Measurements from ENCODE around the gene KLHL17.
A peak's percentile ranks its signal among the peaks of the same experiment; 100 is the strongest.
"Not testable (repeated sequence)": the region's sequence is repeated elsewhere in the genome, so short reads cannot be mapped to it uniquely, and the experiment has no call there.

The KLHL17 gene

GRCh38 chr1:1003618-1004419, 43.4 kb downstream of the KLHL17 start:
- ATAC-seq, result no peak

GRCh38 chr1:1004420-1004779, 44.0 kb downstream of the KLHL17 start:
- ATAC-seq, result no peak

- ATAC-seq, result no peak
These were observed 44.7 kb downstream of the KLHL17 start for GRCh38 chr1:1004780-1005697.

GRCh38 chr1:1005774-1006304, 45.5 kb downstream of the KLHL17 start:
- ATAC-seq, result no peak

- ATAC-seq, result no peak
These were observed 46.1 kb downstream of the KLHL17 start for GRCh38 chr1:1006305-1007159.

- ATAC-seq, result not testable (repeated sequence)
These were observed 49.7 kb downstream of the KLHL17 start for GRCh38 chr1:1010131-1010530.

- ATAC-seq, result no peak
These were observed 51.1 kb downstream of the KLHL17 start for GRCh38 chr1:1011396-1011949.

GRCh38 chr1:1012736-1013104, 52.3 kb downstream of the KLHL17 start:
- not testable (repeated sequence) for ATAC-seq

GRCh38 chr1:1013105-1013921, 52.9 kb downstream of the KLHL17 start, which contains the start of gene ISG15:
Gene ISG15, plus strand, starts transcription at chr1:1013497. Its CDS starts 77 bp downstream, at chr1:1013574.
- ATAC-seq, result peak; percentile 96

- peak in 1 of 2 donors; percentile 25 for ATAC-seq
These were observed 53.7 kb downstream of the KLHL17 start for GRCh38 chr1:1013922-1014648.

- ATAC-seq, result no peak
These were observed 54.7 kb downstream of the KLHL17 start for GRCh38 chr1:1014799-1015681.

All from activated CD4-positive, CD25-positive, alpha-beta regulatory T cell treated with anti-CD3 and anti-CD28 coated beads, Interleukin-2, amount 50 U/mL, for 24 hours (primary cell).